Measurements from ENCODE around the gene TIGIT.

Gene TIGIT

GRCh38 chr3:114313426-114313825 is 19.6 kb downstream of the TIGIT start:
- DNase-seq, result no peak

GRCh38 chr3:114314282-114314681 is 20.5 kb downstream of the TIGIT start:
- no peak for DNase-seq

- DNase-seq, result no peak
Measured at GRCh38 chr3:114318295-114318694, 24.5 kb downstream of the TIGIT start.

GRCh38 chr3:114319453-114319852 is 25.6 kb downstream of the TIGIT start:
- DNase-seq, result peak; percentile 84

GRCh38 chr3:114320246-114320645 is 26.4 kb downstream of the TIGIT start:
- DNase-seq, result no peak

- no peak for DNase-seq
Measured at GRCh38 chr3:114323546-114324254, 29.9 kb downstream of the TIGIT start.

- no peak for DNase-seq
Measured at GRCh38 chr3:114327665-114328064, 33.8 kb downstream of the TIGIT start.

GRCh38 chr3:114328345-114328744 is 34.5 kb downstream of the TIGIT start:
- DNase-seq, result no peak

GRCh38 chr3:114329823-114330222 is 36.0 kb downstream of the TIGIT start:
- DNase-seq, result no peak

- DNase-seq, result no peak
Measured at GRCh38 chr3:114331007-114331406, 37.2 kb downstream of the TIGIT start.

- DNase-seq, result no peak
Measured at GRCh38 chr3:114331710-114332109, 37.9 kb downstream of the TIGIT start.

GRCh38 chr3:114332342-114333179 is 38.7 kb downstream of the TIGIT start:
- DNase-seq, result no peak

- no peak for DNase-seq
Measured at GRCh38 chr3:114333180-114333922, 39.5 kb downstream of the TIGIT start.

GRCh38 chr3:114333923-114334240 is 40.1 kb downstream of the TIGIT start:
- DNase-seq, result no peak

- DNase-seq, result no peak
Measured at GRCh38 chr3:114336122-114336697, 42.4 kb downstream of the TIGIT start.

- no peak for DNase-seq
Measured at GRCh38 chr3:114336857-114337256, 43.0 kb downstream of the TIGIT start.

GRCh38 chr3:114338651-114339357 is 45.0 kb downstream of the TIGIT start:
- DNase-seq, result no peak

- no peak for DNase-seq
Measured at GRCh38 chr3:114344492-114344891, 50.7 kb downstream of the TIGIT start.

- DNase-seq, result no peak
Measured at GRCh38 chr3:114350271-114350670, 56.4 kb downstream of the TIGIT start.

GRCh38 chr3:114350690-114351089 is 56.9 kb downstream of the TIGIT start:
- DNase-seq, result no peak

GRCh38 chr3:114351123-114351821 is 57.4 kb downstream of the TIGIT start:
- DNase-seq, result no peak

GRCh38 chr3:114351822-114352145 is 58.0 kb downstream of the TIGIT start:
- no peak for DNase-seq

Measured in NCI-H510A treated with DMSO at 0.1 percent for 48 hours (cell line).